AG04449 (cell line): ENCODE results near the gene SCRT2.

Source experiments
- CTCF ChIA-PET: fragments of 350-600 bp; formaldehyde crosslinking; extraction: SDS; loops from one replicate; lab custom pipeline; 2021; ENCODE audit warnings: antibody characterized with exemption; lab: Yijun Ruan, JAX
- POLR2A ChIA-PET: fragments of 400-600, 350-600 bp; formaldehyde crosslinking; extraction: SDS; loops from one replicate; lab custom pipeline; 2020; ENCODE audit warnings: antibody characterized with exemption, inconsistent platforms; lab: Yijun Ruan, JAX
- DNase-seq: peaks from one replicate; pipeline ENCODE4 v3.0.0-alpha.2; 2010; ENCODE audit warnings: low read depth, low spot score
- H3K4me3 ChIP-seq: 2 replicates; pipeline ENCODE4 v1.5.1; 2011; ENCODE audit warnings: low read depth, mild to moderate bottlenecking, control low read depth, low read length
- CTCF ChIP-seq: IDR thresholded peaks from one replicate; pipeline ENCODE4 v1.5.1; 2011; ENCODE audit warnings: mild to moderate bottlenecking, moderate library complexity, low read length, control low read depth, inconsistent platforms; ENCODE audit not compliant: insufficient read depth; ENCODE audit errors: missing control alignments

SCRT2 gene

GRCh38 chr20:689348-689747 lies 13.7 kb upstream of the SCRT2 start:
- ChIA-PET CTCF (interaction anchor here (1.4 kb wide), 1 partner anchor 22 kb away, joined by 3 read pairs; no protein-coding TSS in a partner anchor), POLR2A (no interaction called here)
- TF ChIP-seq CTCF, result no peak
- no peak for DNase-seq
- no peak overlapping the region for H3K4me3 ChIP-seq

DNA sequence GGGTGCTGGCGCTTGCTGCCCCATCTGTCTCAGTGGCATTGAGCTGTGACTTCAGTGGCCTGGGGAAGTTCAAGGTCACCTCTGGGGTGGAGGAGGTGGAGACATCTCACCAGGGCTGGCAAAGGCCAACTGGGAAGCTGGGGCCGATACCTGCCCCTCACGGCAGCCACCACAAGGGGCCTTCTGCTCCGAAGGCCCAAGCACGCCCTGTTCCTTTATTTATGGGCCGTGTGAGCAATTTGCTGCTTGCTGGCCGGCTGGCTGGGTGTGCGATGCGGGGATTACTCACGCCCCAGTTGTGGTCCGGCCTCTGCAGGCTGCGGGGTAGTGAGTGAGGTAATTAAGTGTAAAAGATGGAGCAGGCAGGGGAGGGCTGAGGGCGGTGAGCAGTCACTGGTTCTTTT lies 13.2 kb upstream of the SCRT2 start:
- DNase-seq, result no peak
- CTCF ChIA-PET, result no interaction called here
- TF ChIP-seq CTCF, result no peak
- POLR2A ChIA-PET, result no interaction called here
- H3K4me3 ChIP-seq, result no peak overlapping the region

DNA sequence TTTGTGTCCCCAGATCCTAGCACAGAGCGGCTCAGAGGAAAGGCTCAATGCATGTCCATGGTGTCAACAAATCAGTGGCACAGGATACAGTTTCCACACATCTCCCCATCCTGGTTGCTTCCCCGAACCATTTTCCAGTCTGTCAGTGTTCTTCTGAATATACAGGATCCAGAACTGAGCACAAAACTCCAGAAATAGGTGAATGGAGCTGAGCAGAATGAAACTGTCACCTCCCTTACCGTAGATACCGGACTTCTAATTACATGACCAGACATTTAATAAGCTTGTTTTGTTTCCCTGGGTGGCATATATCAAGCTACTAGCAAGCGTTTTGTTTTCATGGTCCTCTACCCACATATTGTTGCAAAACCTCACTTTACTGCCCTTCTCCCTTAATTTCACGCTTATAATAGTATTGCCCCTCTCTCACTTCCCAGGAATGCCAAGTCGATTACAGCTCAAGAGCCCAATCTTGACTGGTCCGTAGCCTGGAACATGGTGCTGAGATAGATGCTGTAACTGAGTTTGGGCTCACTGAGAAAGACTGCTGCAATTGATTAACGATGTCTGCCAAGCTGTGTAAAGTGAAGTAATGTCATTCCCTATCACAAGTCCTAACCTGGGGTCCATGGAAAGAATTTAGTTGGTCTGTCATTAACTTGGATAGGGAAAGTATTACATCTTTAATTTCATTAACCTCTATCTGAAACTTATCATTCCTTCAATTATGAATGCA lies 12.0 kb upstream of the SCRT2 start:
- ChIA-PET CTCF (interaction anchor here (1.0 to 1.5 kb wide), 4 partner anchors 20 to 126 kb away, joined by 4 to 9 read pairs (median 4); no protein-coding TSS in a partner anchor), POLR2A (no interaction called here)
- TF ChIP-seq CTCF, result no peak
- no peak overlapping the region for H3K4me3 ChIP-seq
- no peak for DNase-seq

GRCh38 chr20:684676-685319 lies 9.2 kb upstream of the SCRT2 start:
- no peak for DNase-seq
- ChIA-PET CTCF (no interaction called here), POLR2A (no interaction called here)
- no peak overlapping the region for H3K4me3 ChIP-seq
- TF ChIP-seq CTCF, result no peak

GRCh38 chr20:682123-682522 lies 6.5 kb upstream of the SCRT2 start:
- no peak for TF ChIP-seq CTCF
- CTCF ChIA-PET, result interaction anchor here (3.4 kb wide), 1 partner anchor 15 kb away, joined by 15 read pairs; no protein-coding TSS in a partner anchor
- POLR2A ChIA-PET, result no interaction called here
- no peak overlapping the region for H3K4me3 ChIP-seq
- DNase-seq, result no peak

GRCh38 chr20:680638-681187 lies 5.1 kb upstream of the SCRT2 start:
- TF ChIP-seq CTCF, result no peak
- H3K4me3 ChIP-seq, result no peak overlapping the region
- ChIA-PET POLR2A (no interaction called here), CTCF (no interaction called here)
- no peak for DNase-seq
